Upper lobe of right lung (tissue), 1 donor: Measurements from ENCODE around the gene GRID2. TPM values are rescaled to one million over a fixed set of nuclear protein-coding genes. Genes with fewer than 3 reads are reported as not detected.

ENCODE experiments used
- ATAC-seq: fragments of 200-7000 bp; cut with Tn5 transposase; one replicate; pipeline ENCODE4 v1.9.1; 2020; ENCODE audit warnings: mild to moderate bottlenecking, moderate library complexity
- DNase-seq: peaks from one replicate; pipeline ENCODE4 v3.0.0-alpha.2; 2020
- H3K27ac ChIP-seq: fragments of 200-600 bp; one replicate; pipeline ENCODE4 v1.8.0; 2022
- H3K27me3 ChIP-seq: fragments of 200-600 bp; one replicate; pipeline ENCODE4 v1.8.0; 2022; ENCODE audit warnings: mild to moderate bottlenecking
- H3K36me3 ChIP-seq: fragments of 200-600 bp; one replicate; pipeline ENCODE4 v1.8.0; 2022
- H3K4me1 ChIP-seq: fragments of 200-600 bp; one replicate; pipeline ENCODE4 v1.8.0; 2022
- H3K4me3 ChIP-seq: fragments of 200-600 bp; one replicate; pipeline ENCODE4 v1.8.0; 2022; ENCODE audit warnings: mild to moderate bottlenecking
- H3K9me3 ChIP-seq: fragments of 200-600 bp; one replicate; pipeline ENCODE4 v1.8.0; 2022
- CTCF ChIP-seq: fragments of 200-600 bp; IDR thresholded peaks from one replicate; pipeline ENCODE4 v1.8.0; 2022; ENCODE audit warnings: antibody characterized with exemption
- intact Hi-C: fragments of 100-400 bp; cut with DNase I; formaldehyde crosslinking; loops from one replicate; pipeline ENCODE4 v1.11.0; 2022
- total RNA-seq: library from RNA; stranded (reverse); fragmentation: NEBNext Ultra II Directional; extraction: Animal tissue kit (Norgen Biotek cat#: 25700); gene quantifications from one replicate; pipeline ENCODE4 v1.2.1, GENCODE V29; 2021
- donor health status: DM: no; HTN: yes; CAD: no; lungs with severe emphysema.

The GRID2 gene
- total RNA-seq, 1 donor from 2014 or later = not detected

- DNase-seq = no peak
- Histone ChIP-seq H3K27me3 (no peaks in the 10 kb centered on the region), H3K36me3 (no peaks in the 10 kb centered on the region), H3K9me3 (no peaks in the 10 kb centered on the region), H3K4me1 (no peaks in the 10 kb centered on the region), H3K27ac (no peak overlapping the region), H3K4me3 (no peak overlapping the region)
- TF ChIP-seq CTCF = no peak
- intact Hi-C loops = no loop called here
- ATAC-seq = no peak
Measured at GRCh38 chr4:93770201-93770600, 1466.4 kb downstream of the GRID2 start.

- no peaks in the 10 kb centered on the region for H3K9me3 ChIP-seq
- H3K4me3 ChIP-seq = no peak overlapping the region
- ATAC-seq (peak; percentile 47), DNase-seq (no peak)
- no peak overlapping the region for H3K27ac ChIP-seq
- no peaks in the 10 kb centered on the region for H3K4me1 ChIP-seq
- H3K27me3 ChIP-seq = no peaks in the 10 kb centered on the region
- intact Hi-C loops = no loop called here
- no peak for TF ChIP-seq CTCF
- H3K36me3 ChIP-seq = no peaks in the 10 kb centered on the region
Measured at GRCh38 chr4:93771640-93772411, 1468.1 kb downstream of the GRID2 start.

- Histone ChIP-seq H3K9me3 (no peaks in the 10 kb centered on the region), H3K4me1 (no peaks in the 10 kb centered on the region), H3K4me3 (no peak overlapping the region), H3K27me3 (no peaks in the 10 kb centered on the region), H3K27ac (no peak overlapping the region), H3K36me3 (no peaks in the 10 kb centered on the region)
- TF ChIP-seq CTCF = no peak
- ATAC-seq = no peak
- intact Hi-C loops = no loop called here
- no peak for DNase-seq
Measured at GRCh38 chr4:93772858-93773257, 1469.1 kb downstream of the GRID2 start.

- Histone ChIP-seq H3K4me1 (no peaks in the 10 kb centered on the region), H3K36me3 (no peaks in the 10 kb centered on the region), H3K4me3 (no peak overlapping the region), H3K27ac (no peak overlapping the region), H3K27me3 (no peaks in the 10 kb centered on the region), H3K9me3 (no peaks in the 10 kb centered on the region)
- no peak for TF ChIP-seq CTCF
- no peak for DNase-seq
- ATAC-seq = no peak
- intact Hi-C loops = no loop called here
Measured at GRCh38 chr4:93775551-93775950, 1471.8 kb downstream of the GRID2 start.

- no peaks in the 10 kb centered on the region for H3K4me1 ChIP-seq
- TF ChIP-seq CTCF = no peak
- ATAC-seq (no peak), DNase-seq (no peak)
- H3K4me3 ChIP-seq = no peak overlapping the region
- H3K36me3 ChIP-seq = no peaks in the 10 kb centered on the region
- H3K27ac ChIP-seq = no peak overlapping the region
- no peaks in the 10 kb centered on the region for H3K27me3 ChIP-seq
- intact Hi-C loops = no loop called here
- no peaks in the 10 kb centered on the region for H3K9me3 ChIP-seq
Measured at GRCh38 chr4:93776386-93777080, 1472.8 kb downstream of the GRID2 start.
